ENCODE results near the gene TEX13D. TPM values are rescaled to one million over a fixed set of nuclear protein-coding genes. Genes with fewer than 3 reads are reported as not detected.

TEX13D gene
- total RNA-seq, 2 experiments from 2014 or later, result 0.10 TPM; not detected in 1

Other genes starting within 250 kb of the TEX13D start
- 10 to 100 TPM; 30.5 to 32.3 TPM for gene SH2D1A, start 13.9 kb downstream of the TEX13D start, total RNA-seq